WTC11 (cell line): ENCODE data around the gene MAPKAP1. TPM values are rescaled to one million over a fixed set of nuclear protein-coding genes. Genes with fewer than 3 reads are reported as not detected.
A peak's percentile ranks its signal among the peaks of the same experiment; 100 is the strongest.

ENCODE experiments used
- ATAC-seq: fragments of 200-7000 bp; cut with Tn5 transposase; 2 replicates; pipeline ENCODE4 v1.10.0; 2021; ENCODE audit warnings: mild to moderate bottlenecking, moderate library complexity
- CTCF ChIA-PET: fragments of 300-600 bp; sonication (Branson Sonifier 250); formaldehyde crosslinking; loops from one replicate; lab custom pipeline; 2021; ENCODE audit warnings: antibody characterized with exemption; lab: Charles Lee
- POLR2A ChIA-PET: fragments of 350-600 bp; sonication (Branson Sonifier 250); formaldehyde crosslinking; loops from one replicate; lab custom pipeline; 2021; ENCODE audit warnings: antibody characterized with exemption; lab: Charles Lee
- DNase-seq: peaks from one replicate; pipeline ENCODE4 v3.0.0; 2021; ENCODE audit warnings: low spot score
- H3K27ac Mint-ChIP-seq: 2 replicates; pipeline ENCODE4 v1.8.0; 2021; ENCODE audit warnings: mixed read lengths
- H3K27me3 Mint-ChIP-seq: 2 replicates; pipeline ENCODE4 v1.8.0; 2021; ENCODE audit warnings: low read depth, mild to moderate bottlenecking, moderate library complexity, mixed read lengths
- H3K36me3 Mint-ChIP-seq: 2 replicates; pipeline ENCODE4 v1.8.0; 2021; ENCODE audit warnings: mixed read lengths
- H3K4me1 Mint-ChIP-seq: 2 replicates; pipeline ENCODE4 v1.8.0; 2022; ENCODE audit warnings: mixed read lengths
- H3K4me3 Mint-ChIP-seq: 2 replicates; pipeline ENCODE4 v1.8.0; 2021; ENCODE audit warnings: mild to moderate bottlenecking, moderate library complexity, mixed read lengths
- H3K9me3 Mint-ChIP-seq: 2 replicates; pipeline ENCODE4 v1.8.0; 2021; ENCODE audit warnings: mixed read lengths
- CBFB ChIP-seq: sonication (generic); formaldehyde crosslinking; IDR thresholded peaks from 2 replicates; pipeline ENCODE4 v1.8.1; 2022; ENCODE audit warnings: mild to moderate bottlenecking, low read depth, missing genetic modification reagents
- EMX1 ChIP-seq: fragments of 250-450 bp; sonication (Bioruptor Pico); IDR thresholded peaks from 2 replicates; pipeline ENCODE4 v1.8.0; 2021; ENCODE audit warnings: mild to moderate bottlenecking
- ESRRA ChIP-seq: sonication (generic); formaldehyde crosslinking; IDR thresholded peaks from 2 replicates; pipeline ENCODE4 v1.8.1; 2022; ENCODE audit warnings: mild to moderate bottlenecking, missing genetic modification reagents, borderline replicate concordance
- FOXP1 ChIP-seq: sonication (generic); formaldehyde crosslinking; IDR thresholded peaks from 2 replicates; pipeline ENCODE4 v1.8.0; 2022; ENCODE audit warnings: missing genetic modification reagents, mild to moderate bottlenecking, moderate library complexity, borderline replicate concordance
- GRHL2 ChIP-seq: fragments of 250-450 bp; sonication (Bioruptor Pico); IDR thresholded peaks from 2 replicates; pipeline ENCODE4 v1.8.0; 2022; ENCODE audit warnings: mild to moderate bottlenecking, moderate library complexity; ENCODE audit not compliant: insufficient replicate concordance, severe bottlenecking
- HMGA2 ChIP-seq: fragments of 250-450 bp; sonication (Bioruptor Pico); IDR thresholded peaks from 2 replicates; pipeline ENCODE4 v1.4.0; 2021; ENCODE audit warnings: mild to moderate bottlenecking, moderate library complexity
- NFATC4 ChIP-seq: fragments of 250-450 bp; sonication (Bioruptor Pico); IDR thresholded peaks from 2 replicates; pipeline ENCODE4 v1.9.0; 2021; ENCODE audit warnings: mild to moderate bottlenecking
- NFE2L1 ChIP-seq: sonication (generic); formaldehyde crosslinking; IDR thresholded peaks from 2 replicates; pipeline ENCODE4 v1.8.1; 2023; ENCODE audit warnings: missing genetic modification reagents
- NFYB ChIP-seq: sonication (generic); formaldehyde crosslinking; conservative IDR thresholded peaks from 2 replicates; pipeline ENCODE4 v1.8.0; 2022; ENCODE audit warnings: low read depth, missing genetic modification reagents
- NR2C2 ChIP-seq: sonication (generic); formaldehyde crosslinking; IDR thresholded peaks from 2 replicates; pipeline ENCODE4 v1.8.0; 2022; ENCODE audit warnings: mild to moderate bottlenecking, missing genetic modification reagents
- NR3C1 ChIP-seq: sonication (generic); formaldehyde crosslinking; conservative IDR thresholded peaks from 2 replicates; pipeline ENCODE4 v1.8.1; 2023; ENCODE audit warnings: low read depth, mild to moderate bottlenecking, missing genetic modification reagents
- RELA ChIP-seq: sonication (generic); formaldehyde crosslinking; IDR thresholded peaks from 2 replicates; pipeline ENCODE4 v1.8.1; 2022; ENCODE audit warnings: missing genetic modification reagents, mild to moderate bottlenecking, borderline replicate concordance
- ZBTB21 ChIP-seq: sonication (generic); formaldehyde crosslinking; IDR thresholded peaks from 2 replicates; pipeline ENCODE4 v1.8.1; 2023; ENCODE audit warnings: mild to moderate bottlenecking, missing genetic modification reagents, borderline replicate concordance
- ZNF232 ChIP-seq: sonication (generic); formaldehyde crosslinking; IDR thresholded peaks from 2 replicates; pipeline ENCODE4 v1.8.0; 2022; ENCODE audit warnings: mild to moderate bottlenecking, missing genetic modification reagents
- ZNF263 ChIP-seq: sonication (generic); formaldehyde crosslinking; IDR thresholded peaks from 2 replicates; pipeline ENCODE4 v1.8.1; 2022; ENCODE audit warnings: low read depth, mild to moderate bottlenecking, moderate library complexity, missing genetic modification reagents
- ZNF671 ChIP-seq: fragments of 250-450 bp; sonication (Bioruptor Pico); IDR thresholded peaks from 2 replicates; pipeline ENCODE4 v1.8.0; 2021; ENCODE audit warnings: mild to moderate bottlenecking
- total RNA-seq: library from RNA; stranded (reverse); gene quantifications from 3 replicates; pipeline ENCODE4 v1.2.3, GENCODE V29; 2021
- TF ChIP-seq, protein P1 (sequence below): fragments of 250-450 bp; sonication (Bioruptor Pico); IDR thresholded peaks from 2 replicates; pipeline ENCODE4 v1.9.0; 2021; ENCODE audit warnings: mild to moderate bottlenecking
- TF ChIP-seq, protein P2 (sequence below): sonication (generic); formaldehyde crosslinking; IDR thresholded peaks from 2 replicates; pipeline ENCODE4 v1.8.1; 2022; ENCODE audit warnings: low read depth, missing genetic modification reagents, borderline replicate concordance
- TF ChIP-seq, protein P3 (sequence below): fragments of 250-450 bp; sonication (Bioruptor Pico); IDR thresholded peaks from 2 replicates; pipeline ENCODE4 v1.9.0; 2021; ENCODE audit warnings: moderate library complexity, mild to moderate bottlenecking, inconsistent platforms, borderline replicate concordance
- TF ChIP-seq, protein P4 (sequence below): sonication (generic); formaldehyde crosslinking; IDR thresholded peaks from 2 replicates; pipeline ENCODE4 v1.8.1; 2023; ENCODE audit warnings: mild to moderate bottlenecking, missing genetic modification reagents, moderate library complexity
- TF ChIP-seq, protein P5 (sequence below): sonication (generic); formaldehyde crosslinking; conservative IDR thresholded peaks from 2 replicates; pipeline ENCODE4 v1.8.1; 2022; ENCODE audit warnings: mild to moderate bottlenecking, missing genetic modification reagents
- TF ChIP-seq, protein P6 (sequence below): sonication (generic); formaldehyde crosslinking; conservative IDR thresholded peaks from 2 replicates; pipeline ENCODE4 v1.8.1; 2023; ENCODE audit warnings: mild to moderate bottlenecking, low read depth, missing genetic modification reagents, moderate library complexity
- TF ChIP-seq, protein P7 (sequence below): sonication (generic); formaldehyde crosslinking; IDR thresholded peaks from 2 replicates; pipeline ENCODE4 v1.8.1; 2023; ENCODE audit warnings: mild to moderate bottlenecking, moderate library complexity, missing genetic modification reagents

MAPKAP1 gene
- total RNA-seq, 1 experiment from 2014 or later: 111 TPM

DNA sequence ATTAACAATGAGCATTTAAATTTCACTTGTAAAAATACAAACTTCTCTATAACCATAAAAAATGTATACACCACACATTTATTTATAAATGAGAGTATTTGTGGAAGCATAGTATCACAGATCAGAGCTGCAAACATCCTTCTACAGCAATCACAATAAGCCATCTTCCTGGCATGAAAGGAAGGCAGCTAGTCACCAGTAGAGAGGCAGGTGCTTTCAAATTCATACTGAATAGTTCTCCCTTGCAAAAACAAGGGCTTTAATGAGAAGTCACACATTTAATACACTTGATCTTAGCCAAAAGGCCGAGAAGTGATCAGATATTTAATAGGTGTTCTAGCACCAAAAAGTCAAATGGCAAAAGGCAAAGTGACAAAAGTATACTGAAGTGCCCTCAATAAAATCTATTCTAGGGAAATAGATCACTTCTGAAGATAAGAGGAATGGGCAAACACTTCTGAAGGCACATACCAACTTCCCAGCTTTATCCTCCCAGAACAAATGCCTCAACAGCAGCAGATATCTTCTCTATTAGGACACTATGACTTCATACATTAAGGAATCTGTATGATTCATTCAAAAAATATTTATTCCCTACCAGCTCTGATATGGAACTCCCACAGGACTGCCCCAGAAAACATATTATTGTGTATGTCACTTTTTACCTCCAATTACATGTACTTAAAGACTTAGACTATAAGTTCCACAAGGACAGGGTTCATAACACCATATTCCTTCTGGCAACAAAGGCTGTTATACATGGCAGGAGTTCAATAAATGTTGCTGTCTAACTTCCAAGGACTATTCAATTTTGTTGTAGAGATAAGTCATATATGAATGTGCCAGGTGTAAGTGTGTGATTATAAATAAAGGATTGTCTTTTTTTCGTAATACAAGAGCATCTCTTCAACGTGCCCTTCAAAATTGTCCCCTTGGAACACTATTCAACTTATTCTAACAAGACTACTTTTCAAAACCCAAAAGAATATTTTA lies 31.7 kb downstream of the MAPKAP1 start (continued):
- TF ChIP-seq, protein P1, sequence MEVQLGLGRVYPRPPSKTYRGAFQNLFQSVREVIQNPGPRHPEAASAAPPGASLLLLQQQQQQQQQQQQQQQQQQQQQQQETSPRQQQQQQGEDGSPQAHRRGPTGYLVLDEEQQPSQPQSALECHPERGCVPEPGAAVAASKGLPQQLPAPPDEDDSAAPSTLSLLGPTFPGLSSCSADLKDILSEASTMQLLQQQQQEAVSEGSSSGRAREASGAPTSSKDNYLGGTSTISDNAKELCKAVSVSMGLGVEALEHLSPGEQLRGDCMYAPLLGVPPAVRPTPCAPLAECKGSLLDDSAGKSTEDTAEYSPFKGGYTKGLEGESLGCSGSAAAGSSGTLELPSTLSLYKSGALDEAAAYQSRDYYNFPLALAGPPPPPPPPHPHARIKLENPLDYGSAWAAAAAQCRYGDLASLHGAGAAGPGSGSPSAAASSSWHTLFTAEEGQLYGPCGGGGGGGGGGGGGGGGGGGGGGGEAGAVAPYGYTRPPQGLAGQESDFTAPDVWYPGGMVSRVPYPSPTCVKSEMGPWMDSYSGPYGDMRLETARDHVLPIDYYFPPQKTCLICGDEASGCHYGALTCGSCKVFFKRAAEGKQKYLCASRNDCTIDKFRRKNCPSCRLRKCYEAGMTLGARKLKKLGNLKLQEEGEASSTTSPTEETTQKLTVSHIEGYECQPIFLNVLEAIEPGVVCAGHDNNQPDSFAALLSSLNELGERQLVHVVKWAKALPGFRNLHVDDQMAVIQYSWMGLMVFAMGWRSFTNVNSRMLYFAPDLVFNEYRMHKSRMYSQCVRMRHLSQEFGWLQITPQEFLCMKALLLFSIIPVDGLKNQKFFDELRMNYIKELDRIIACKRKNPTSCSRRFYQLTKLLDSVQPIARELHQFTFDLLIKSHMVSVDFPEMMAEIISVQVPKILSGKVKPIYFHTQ (CRISPR knock-in tag): no peak
- TF ChIP-seq NFATC4 (CRISPR knock-in tag) (no peak), NR3C1 (no peak), ZNF671 (CRISPR knock-in tag) (no peak)
- TF ChIP-seq, protein P2, sequence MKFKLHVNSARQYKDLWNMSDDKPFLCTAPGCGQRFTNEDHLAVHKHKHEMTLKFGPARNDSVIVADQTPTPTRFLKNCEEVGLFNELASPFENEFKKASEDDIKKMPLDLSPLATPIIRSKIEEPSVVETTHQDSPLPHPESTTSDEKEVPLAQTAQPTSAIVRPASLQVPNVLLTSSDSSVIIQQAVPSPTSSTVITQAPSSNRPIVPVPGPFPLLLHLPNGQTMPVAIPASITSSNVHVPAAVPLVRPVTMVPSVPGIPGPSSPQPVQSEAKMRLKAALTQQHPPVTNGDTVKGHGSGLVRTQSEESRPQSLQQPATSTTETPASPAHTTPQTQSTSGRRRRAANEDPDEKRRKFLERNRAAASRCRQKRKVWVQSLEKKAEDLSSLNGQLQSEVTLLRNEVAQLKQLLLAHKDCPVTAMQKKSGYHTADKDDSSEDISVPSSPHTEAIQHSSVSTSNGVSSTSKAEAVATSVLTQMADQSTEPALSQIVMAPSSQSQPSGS (CRISPR knock-in tag): no peak
- TF ChIP-seq, protein P3, sequence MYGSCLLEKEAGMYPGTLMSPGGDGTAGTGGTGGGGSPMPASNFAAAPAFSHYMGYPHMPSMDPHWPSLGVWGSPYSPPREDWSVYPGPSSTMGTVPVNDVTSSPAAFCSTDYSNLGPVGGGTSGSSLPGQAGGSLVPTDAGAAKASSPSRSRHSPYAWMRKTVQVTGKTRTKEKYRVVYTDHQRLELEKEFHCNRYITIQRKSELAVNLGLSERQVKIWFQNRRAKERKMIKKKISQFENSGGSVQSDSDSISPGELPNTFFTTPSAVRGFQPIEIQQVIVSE: no peak

DNA sequence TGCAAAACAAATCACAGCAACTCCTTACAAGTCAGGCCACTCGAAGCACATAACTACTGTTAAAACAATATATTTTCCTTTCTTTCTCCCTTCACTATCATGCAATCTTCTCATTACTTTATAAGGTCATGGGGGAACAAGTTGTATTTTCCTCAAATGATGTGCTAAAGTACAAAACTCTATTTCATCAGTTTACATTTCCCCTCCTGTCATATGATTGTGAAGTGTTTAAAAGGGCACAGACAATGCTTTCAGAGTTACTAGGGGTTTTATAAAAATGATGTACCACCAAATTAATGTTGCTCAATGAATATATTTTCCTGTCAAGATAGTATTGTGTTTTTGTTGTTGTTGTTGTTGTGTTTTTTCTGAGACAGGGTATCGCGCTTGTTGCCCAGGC lies 34.1 kb downstream of the MAPKAP1 start:
- Mint-ChIP-seq H3K4me3 (no peak overlapping the region), H3K27ac (peak overlapping the region; percentile 78), H3K9me3 (no peaks in the 10 kb centered on the region), H3K27me3 (no peaks in the 10 kb centered on the region), H3K36me3 (0 out of 2 replicates have a peak, but pooled peaks cover 3% of the 10 kb centered on the region), H3K4me1 (peaks cover 42% of the 10 kb centered on the region)
- CTCF ChIA-PET: interaction anchor here (0.9 kb wide), 1 partner anchor 8 kb away, joined by 4 read pairs; no protein-coding TSS in a partner anchor
- POLR2A ChIA-PET: no interaction called here
- ATAC-seq (no peak), DNase-seq (no peak)
- no peak for TF ChIP-seq HMGA2
- no peak for TF ChIP-seq RELA (CRISPR knock-in tag)
- no peak for TF ChIP-seq NR2C2 (CRISPR knock-in tag)
- TF ChIP-seq CBFB: no peak
- TF ChIP-seq, protein P4, sequence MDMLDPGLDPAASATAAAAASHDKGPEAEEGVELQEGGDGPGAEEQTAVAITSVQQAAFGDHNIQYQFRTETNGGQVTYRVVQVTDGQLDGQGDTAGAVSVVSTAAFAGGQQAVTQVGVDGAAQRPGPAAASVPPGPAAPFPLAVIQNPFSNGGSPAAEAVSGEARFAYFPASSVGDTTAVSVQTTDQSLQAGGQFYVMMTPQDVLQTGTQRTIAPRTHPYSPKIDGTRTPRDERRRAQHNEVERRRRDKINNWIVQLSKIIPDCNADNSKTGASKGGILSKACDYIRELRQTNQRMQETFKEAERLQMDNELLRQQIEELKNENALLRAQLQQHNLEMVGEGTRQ (CRISPR knock-in tag): no peak
- TF ChIP-seq, protein P5, sequence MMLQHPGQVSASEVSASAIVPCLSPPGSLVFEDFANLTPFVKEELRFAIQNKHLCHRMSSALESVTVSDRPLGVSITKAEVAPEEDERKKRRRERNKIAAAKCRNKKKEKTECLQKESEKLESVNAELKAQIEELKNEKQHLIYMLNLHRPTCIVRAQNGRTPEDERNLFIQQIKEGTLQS: no peak
- no peak for TF ChIP-seq ZBTB21 (CRISPR knock-in tag)
- TF ChIP-seq FOXP1 (CRISPR knock-in tag): no peak
- no peak for TF ChIP-seq ESRRA (CRISPR knock-in tag)
- TF ChIP-seq GRHL2 (CRISPR knock-in tag): no peak
- no peak for TF ChIP-seq ZNF263 (CRISPR knock-in tag)
- TF ChIP-seq NFYB (CRISPR knock-in tag): no peak
- TF ChIP-seq NFE2L1 (CRISPR knock-in tag): no peak
- TF ChIP-seq EMX1 (CRISPR knock-in tag): no peak
- TF ChIP-seq, protein P6, sequence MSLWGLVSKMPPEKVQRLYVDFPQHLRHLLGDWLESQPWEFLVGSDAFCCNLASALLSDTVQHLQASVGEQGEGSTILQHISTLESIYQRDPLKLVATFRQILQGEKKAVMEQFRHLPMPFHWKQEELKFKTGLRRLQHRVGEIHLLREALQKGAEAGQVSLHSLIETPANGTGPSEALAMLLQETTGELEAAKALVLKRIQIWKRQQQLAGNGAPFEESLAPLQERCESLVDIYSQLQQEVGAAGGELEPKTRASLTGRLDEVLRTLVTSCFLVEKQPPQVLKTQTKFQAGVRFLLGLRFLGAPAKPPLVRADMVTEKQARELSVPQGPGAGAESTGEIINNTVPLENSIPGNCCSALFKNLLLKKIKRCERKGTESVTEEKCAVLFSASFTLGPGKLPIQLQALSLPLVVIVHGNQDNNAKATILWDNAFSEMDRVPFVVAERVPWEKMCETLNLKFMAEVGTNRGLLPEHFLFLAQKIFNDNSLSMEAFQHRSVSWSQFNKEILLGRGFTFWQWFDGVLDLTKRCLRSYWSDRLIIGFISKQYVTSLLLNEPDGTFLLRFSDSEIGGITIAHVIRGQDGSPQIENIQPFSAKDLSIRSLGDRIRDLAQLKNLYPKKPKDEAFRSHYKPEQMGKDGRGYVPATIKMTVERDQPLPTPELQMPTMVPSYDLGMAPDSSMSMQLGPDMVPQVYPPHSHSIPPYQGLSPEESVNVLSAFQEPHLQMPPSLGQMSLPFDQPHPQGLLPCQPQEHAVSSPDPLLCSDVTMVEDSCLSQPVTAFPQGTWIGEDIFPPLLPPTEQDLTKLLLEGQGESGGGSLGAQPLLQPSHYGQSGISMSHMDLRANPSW (CRISPR knock-in tag): no peak
- TF ChIP-seq ZNF671 (CRISPR knock-in tag): no peak
- TF ChIP-seq, protein P7, sequence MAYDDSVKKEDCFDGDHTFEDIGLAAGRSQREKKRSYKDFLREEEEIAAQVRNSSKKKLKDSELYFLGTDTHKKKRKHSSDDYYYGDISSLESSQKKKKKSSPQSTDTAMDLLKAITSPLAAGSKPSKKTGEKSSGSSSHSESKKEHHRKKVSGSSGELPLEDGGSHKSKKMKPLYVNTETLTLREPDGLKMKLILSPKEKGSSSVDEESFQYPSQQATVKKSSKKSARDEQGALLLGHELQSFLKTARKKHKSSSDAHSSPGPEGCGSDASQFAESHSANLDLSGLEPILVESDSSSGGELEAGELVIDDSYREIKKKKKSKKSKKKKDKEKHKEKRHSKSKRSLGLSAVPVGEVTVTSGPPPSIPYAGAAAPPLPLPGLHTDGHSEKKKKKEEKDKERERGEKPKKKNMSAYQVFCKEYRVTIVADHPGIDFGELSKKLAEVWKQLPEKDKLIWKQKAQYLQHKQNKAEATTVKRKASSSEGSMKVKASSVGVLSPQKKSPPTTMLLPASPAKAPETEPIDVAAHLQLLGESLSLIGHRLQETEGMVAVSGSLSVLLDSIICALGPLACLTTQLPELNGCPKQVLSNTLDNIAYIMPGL: no peak
- TF ChIP-seq ZNF232 (CRISPR knock-in tag): no peak
